Measurements from ENCODE around the gene PCDHGB2.
A peak's percentile ranks its signal among the peaks of the same experiment; 100 is the strongest.
"Not testable (repeated sequence)": the region's sequence is repeated elsewhere in the genome, so short reads cannot be mapped to it uniquely, and the experiment has no call there.

PCDHGB2 gene

GRCh38 chr5:141359790-141360426 lies at the start of gene PCDHGB2:
Gene PCDHGB2, plus strand, starts transcription at chr5:141359994. Its CDS starts 142 bp downstream, at chr5:141360136.
- no peak for DNase-seq (ENCODE audit: low read depth, low spot score)

DNA sequence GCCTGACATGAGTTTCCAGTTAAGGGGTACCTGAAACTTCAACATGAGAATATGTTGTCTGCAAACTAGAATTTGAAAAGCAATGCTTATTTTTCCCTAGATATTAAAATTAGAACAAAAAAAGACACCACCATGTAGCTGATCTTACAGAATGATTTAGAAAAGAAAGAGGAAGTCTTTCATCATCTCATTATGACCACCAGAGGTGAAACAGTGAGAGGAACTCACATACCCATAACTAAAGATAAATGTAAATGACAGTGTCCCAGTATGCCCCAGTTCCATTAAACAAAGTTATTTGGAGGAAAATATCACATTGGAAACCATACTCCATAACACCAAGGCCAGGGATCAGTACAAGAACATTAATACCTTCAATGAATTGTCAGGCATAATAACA lies 46.1 kb upstream of the PCDHGB2 start:
- DNase-seq (ENCODE audit: low read depth, low spot score): no peak

GRCh38 chr5:141316963-141317362 lies 42.8 kb upstream of the PCDHGB2 start:
- not testable (repeated sequence) for DNase-seq (ENCODE audit: low read depth, low spot score)

GRCh38 chr5:141319202-141319601 lies 40.6 kb upstream of the PCDHGB2 start:
- no peak for DNase-seq (ENCODE audit: low read depth, low spot score)

DNA sequence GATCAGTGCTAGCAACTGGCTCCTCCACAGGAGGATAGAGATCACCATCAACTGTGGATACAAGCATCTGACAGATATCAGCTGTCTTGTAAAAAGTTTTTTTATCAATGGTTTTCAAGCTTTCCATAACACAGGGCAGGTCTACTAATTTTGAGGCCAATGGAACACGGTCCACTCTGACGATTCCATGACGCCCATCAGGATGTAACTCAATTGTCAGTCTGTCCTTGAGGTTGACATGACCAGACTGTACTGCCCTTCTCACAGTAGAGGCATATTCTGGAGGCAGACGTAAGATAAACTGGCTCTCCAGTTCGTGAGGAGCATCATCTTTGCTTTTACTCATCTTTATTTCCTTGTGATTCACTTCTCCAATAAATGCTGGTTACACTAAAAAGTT lies 40.1 kb upstream of the PCDHGB2 start:
- no peak for DNase-seq (ENCODE audit: low read depth, low spot score)

DNA sequence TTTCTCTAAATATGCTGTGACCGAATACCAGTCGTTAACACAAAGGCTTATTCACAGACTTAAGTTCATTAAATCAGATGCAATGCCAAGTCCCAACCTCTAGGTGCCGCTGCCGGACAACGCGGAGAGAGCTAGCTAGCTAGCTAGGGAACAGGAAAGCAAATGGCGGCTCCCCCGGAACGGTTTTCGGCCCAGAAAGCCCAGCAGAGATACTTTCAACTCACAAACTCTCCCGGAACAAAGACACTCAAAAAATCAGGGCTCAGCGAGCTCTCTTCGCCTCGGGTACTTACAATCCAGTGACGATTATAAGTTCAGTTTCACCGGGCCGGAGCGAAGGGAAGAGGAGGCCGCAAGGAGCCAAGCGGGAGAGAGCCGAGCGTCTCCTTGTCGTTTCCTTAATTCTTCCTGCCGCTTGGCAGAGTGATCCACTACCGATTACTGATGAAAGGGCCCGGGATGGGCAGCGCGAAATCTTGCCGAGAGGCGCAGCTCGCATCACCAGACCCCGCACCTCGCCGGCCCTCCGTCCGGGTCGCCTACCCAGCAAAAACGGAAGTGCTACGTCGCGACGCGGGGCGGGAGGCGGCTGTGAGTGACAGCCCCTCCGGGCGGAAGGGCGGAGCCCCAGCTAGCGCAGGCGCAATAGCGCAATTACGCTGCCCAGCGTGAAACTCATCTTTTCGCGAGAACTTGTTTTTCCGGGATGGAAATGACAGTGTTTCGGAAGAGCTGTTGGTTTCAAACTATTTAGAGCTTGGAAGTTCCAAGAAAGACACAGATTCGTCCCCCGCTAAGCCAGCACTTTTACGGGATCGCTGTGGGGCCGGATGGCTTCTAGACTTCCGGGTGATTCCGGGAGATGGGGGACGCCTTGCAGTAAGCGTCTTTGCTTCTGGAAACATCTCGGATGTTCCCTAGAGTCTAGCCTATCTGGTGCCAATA lies 39.3 kb upstream of the PCDHGB2 start, which contains the start of gene TAF7:
TSS of gene TAF7 (minus strand) at position 560 of the 945 bp plus-strand sequence. CDS start 740 bp downstream, outside the sequence.
- DNase-seq (ENCODE audit: low read depth, low spot score): peak; percentile 91

DNA sequence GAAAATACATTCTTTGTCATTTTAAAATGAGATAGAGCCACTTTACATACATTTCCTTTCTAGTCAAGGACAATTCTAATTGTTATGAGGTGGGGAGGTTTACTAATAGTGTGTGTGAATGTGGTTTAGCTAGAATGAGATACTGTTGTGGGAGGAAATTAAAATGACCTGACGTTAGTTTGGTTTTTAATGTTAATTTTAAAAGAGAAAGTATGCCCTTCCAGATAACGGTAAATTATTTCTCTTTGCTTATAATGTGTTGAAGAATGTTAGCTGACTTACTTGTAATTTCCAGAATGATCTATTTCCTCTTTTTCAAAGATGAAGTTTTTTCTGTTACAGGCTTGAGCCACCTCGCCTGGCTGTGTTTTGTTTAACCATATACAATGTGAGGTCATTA lies 37.5 kb upstream of the PCDHGB2 start:
- DNase-seq (ENCODE audit: low read depth, low spot score): no peak

DNA sequence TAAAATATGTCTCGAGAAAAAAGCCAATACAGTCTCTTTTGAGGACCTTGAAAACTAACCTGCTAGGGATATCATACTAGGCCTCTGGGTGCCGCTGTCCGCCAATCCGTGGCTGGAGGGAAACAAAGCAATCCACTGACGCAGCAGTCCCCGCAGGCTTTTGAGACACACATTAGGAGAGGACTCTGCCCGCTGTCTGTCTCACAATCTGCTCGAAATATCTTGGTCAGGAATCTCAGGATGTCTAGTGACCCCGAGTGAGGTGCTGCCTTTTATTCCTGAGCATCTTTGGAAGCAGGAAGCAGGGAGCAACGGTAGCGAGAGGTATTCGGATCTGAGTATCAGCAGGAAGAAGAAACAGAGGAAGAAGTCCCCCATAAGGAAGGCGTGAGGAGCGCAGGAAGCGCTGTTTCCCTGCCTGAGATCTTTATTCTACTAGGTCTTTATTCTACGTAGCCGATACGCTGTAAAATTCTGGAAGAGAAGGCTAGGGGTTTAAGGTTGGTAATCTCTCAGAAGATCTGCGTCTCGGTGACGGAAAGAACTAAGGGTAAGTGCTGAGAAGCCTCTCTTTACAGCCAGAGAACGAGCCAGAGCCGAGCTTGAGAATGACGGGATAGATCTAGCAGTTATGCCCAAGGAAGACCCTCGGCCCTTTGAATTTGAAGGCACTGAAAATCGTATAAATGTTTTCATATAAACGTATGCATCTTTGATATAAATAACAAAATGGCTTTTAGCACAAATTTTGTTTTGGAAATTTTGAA lies 33.5 kb upstream of the PCDHGB2 start:
- no peak for DNase-seq (ENCODE audit: low read depth, low spot score)

DNA sequence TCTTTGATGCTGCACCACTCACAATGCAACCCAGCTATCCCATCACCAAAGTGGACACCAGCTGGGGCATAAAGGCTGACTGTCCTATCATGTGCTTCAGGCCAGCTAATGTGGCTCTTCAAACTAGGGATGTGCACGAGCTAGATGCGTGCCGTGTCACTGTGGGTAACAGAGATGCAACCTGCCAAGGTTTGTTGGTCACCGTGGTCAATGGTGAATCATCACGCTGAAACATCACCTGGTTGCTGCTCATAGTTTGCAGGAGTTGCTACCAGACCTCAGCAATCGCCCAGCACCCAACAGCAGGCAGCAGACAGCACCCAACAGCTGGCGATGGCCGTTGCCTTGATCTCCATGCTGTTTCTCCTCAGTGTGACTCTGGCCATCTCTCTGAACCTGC lies 31.6 kb upstream of the PCDHGB2 start:
- DNase-seq (ENCODE audit: low read depth, low spot score): no peak

DNA sequence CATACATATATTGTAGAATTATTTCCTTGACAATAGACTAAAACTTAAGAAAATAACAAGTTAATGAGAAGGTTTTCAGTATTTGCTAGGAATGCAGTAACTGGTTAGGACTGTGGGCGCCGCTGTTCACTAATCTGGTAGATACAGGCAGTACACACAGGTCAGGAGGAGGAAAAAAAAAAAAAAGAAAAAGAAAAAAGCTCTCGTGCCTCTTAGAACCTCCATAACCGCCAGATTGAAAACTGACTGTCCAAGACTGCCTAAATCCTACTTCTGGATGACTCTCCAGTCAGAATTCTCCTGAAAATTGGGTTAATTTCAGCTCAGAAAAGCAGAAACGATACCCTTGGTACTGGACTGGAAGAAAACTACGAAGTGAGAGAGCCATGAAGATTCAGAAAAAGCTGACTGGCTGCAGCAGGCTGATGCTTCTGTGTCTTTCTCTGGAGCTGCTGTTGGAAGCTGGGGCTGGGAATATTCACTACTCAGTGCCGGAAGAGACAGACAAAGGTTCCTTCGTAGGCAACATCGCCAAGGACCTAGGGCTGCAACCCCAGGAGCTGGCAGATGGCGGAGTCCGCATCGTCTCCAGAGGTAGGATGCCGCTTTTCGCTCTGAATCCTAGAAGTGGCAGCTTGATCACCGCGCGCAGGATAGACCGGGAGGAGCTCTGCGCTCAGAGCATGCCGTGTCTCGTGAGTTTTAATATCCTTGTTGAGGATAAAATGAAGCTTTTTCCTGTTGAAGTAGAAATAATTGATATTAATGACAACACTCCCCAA lies 29.3 kb upstream of the PCDHGB2 start, which contains the start of gene PCDHGA1:
TSS of gene PCDHGA1 (plus strand) at position 216 of the 782 bp plus-strand sequence.
- no peak for DNase-seq (ENCODE audit: low read depth, low spot score)

GRCh38 chr5:141332571-141332970 lies 27.2 kb upstream of the PCDHGB2 start:
- not testable (repeated sequence) for DNase-seq (ENCODE audit: low read depth, low spot score)

DNA sequence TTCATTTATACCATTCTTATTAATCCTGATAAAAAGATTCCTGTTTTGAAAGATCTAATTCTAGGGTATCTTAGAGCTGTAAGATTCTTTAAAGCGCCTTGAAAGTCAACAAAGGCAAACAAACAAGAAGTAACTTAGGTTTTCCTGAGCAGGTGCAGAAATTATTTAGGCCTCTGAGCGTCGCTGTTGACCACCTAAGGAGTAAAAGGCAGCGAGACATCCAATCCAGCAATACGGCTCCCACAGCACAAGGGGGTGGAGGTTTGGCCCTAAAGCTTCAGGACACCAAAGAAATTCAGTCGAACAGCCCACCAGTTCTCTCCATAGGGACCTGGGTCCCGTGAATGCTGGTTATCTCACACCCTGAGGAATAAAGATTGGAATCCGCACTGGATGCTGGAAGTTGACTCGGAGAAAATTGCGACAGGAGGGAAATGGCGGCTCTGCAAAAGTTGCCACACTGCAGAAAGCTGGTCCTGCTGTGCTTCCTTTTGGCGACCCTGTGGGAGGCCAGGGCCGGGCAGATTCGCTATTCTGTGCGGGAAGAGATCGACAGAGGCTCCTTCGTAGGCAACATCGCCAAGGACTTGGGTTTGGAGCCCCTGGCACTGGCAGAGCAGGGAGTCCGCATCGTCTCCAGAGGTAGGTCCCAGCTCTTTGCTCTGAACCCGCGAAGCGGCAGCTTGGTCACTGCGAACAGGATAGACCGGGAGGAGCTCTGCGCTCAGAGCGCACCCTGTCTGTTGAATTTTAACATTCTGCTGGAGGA lies 21.1 kb upstream of the PCDHGB2 start, which contains the start of gene PCDHGA2:
TSS of gene PCDHGA2 (plus strand) at position 223 of the 769 bp plus-strand sequence.
- DNase-seq (ENCODE audit: low read depth, low spot score): no peak

DNA sequence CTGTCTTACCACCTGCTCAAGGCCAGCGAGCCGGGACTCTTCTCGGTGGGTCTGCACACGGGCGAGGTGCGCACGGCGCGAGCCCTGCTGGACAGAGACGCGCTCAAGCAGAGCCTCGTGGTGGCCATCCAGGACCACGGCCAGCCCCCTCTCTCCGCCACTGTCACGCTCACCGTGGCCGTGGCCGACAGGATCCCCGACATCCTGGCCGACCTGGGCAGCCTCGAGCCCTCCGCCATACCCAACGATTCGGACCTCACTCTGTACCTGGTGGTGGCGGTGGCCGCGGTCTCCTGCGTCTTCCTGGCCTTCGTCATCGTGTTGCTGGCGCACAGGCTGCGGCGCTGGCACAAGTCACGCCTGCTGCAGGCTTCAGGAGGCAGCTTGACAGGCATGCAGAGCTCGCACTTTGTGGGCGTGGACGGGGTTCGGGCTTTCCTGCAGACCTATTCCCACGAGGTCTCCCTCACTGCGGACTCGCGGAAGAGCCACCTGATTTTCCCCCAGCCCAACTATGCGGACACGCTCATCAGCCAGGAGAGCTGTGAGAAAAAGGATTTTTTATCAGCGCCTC lies 18.9 kb upstream of the PCDHGB2 start:
- not testable (repeated sequence) for DNase-seq (ENCODE audit: low read depth, low spot score)

GRCh38 chr5:141342773-141343172 lies 17.0 kb upstream of the PCDHGB2 start:
- no peak for DNase-seq (ENCODE audit: low read depth, low spot score)

DNA sequence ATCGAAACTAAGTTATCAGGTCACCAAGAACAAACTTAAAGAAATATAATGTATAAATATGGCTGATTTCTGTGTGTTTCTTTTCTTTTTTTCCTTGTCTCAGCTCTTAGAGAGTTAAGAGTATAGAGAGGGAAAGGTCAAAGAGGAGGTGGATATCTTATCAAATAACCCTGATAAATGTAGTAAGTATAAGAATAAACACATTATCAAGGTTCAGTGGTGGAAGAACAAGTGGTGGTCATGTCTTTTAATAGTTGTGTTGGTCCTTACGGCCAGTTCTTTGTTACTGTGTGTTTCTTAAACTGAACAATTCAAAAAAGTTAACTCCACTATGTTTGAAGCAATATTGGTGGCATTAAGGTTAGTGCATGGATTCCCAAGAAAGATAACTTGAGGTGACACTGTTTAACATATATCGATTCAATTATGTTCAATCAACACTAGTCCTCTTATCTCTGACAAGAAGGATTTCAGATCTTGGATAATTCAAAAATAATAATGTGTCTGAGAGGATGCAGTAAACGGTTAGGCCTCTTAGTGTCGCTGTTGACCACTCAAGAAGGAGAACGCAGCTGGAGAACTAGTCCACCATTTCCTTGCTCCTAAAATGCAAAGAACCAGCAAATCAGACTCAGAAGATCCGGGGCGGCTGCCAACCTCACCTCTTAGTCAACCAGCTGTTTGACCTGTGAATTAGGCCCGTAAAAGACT lies 16.4 kb upstream of the PCDHGB2 start, which contains the start of gene PCDHGA3:
TSS of gene PCDHGA3 (plus strand) at position 588 of the 711 bp plus-strand sequence. CDS start 205 bp downstream, outside the sequence.
- no peak for DNase-seq (ENCODE audit: low read depth, low spot score)

DNA sequence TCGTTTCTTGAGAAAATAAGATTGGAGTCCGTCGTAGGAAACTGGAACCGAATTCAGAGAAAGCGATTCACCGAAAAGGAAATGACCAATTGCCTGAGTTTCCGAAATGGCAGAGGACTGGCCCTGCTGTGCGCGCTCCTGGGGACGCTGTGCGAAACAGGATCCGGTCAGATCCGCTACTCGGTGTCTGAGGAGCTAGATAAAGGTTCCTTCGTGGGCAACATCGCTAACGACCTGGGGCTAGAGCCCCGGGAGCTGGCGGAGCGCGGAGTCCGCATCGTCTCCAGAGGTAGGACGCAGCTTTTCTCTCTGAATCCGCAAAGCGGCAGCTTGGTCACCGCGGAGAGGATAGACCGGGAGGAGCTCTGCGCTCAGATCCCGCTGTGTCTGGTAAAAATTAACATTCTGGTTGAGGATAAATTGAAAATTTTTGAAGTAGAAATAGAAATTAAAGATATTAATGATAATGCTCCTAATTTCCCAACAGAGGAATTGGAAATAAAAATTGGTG lies 15.8 kb upstream of the PCDHGB2 start:
- DNase-seq (ENCODE audit: low read depth, low spot score): no peak

DNA sequence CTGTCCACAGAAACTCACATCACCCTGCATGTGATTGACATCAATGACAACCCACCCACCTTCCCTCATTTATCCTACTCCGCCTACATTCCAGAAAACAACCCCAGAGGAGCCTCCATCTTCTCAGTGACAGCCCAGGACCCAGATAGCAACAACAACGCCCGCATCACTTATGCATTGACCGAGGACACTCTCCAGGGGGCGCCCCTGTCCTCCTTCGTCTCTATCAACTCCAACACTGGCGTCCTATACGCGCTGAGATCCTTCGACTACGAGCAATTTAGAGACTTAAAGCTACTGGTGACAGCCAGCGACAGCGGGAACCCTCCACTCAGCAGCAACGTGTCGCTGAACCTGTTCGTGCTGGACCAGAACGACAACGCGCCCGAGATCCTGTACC lies 14.5 kb upstream of the PCDHGB2 start:
- DNase-seq (ENCODE audit: low read depth, low spot score): no peak

DNA sequence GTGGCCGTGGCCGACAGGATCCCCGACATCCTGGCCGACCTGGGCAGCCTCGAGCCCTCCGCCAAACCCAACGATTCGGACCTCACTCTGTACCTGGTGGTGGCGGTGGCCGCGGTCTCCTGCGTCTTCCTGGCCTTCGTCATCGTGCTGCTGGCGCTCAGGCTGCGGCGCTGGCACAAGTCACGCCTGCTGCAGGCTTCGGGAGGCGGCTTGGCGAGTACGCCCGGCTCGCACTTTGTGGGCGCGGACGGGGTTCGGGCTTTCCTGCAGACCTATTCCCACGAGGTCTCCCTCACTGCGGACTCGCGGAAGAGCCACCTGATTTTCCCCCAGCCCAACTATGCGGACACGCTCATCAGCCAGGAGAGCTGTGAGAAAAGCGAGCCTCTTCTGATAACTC lies 13.8 kb upstream of the PCDHGB2 start:
- DNase-seq (ENCODE audit: low read depth, low spot score): not testable (repeated sequence)
